Amygdala (tissue), 56 donors: Measurements from ENCODE around the gene NTRK2.
"Not testable (repeated sequence)": the region's sequence is repeated elsewhere in the genome, so short reads cannot be mapped to it uniquely, and the experiment has no call there.

Source experiments
- DNase-seq, 56 donors: peaks; one replicate each; lab custom pipeline; 2025; lab: John Stamatoyannopoulos, UW

The NTRK2 gene

DNA sequence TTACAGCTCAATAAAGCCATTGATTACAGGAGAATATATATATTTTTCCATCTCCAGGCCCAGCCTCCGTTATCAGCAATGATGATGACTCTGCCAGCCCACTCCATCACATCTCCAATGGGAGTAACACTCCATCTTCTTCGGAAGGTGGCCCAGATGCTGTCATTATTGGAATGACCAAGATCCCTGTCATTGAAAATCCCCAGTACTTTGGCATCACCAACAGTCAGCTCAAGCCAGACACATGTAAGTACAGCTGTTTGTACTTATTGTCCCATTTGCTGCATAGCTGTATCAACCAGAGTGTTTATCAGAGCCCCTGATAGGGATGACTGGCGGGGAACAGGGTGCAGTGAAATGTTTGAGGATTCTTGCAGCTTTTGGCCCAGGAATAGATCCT is 197.7 kb downstream of the NTRK2 start:
- DNase-seq: no peak

- no peak for DNase-seq
Measured at GRCh38 chr9:84869091-84869490, 199.6 kb downstream of the NTRK2 start.

GRCh38 chr9:84871983-84872382 is 202.5 kb downstream of the NTRK2 start:
- no peak for DNase-seq

- DNase-seq: no peak
Measured at GRCh38 chr9:84874022-84874421, 204.5 kb downstream of the NTRK2 start.

GRCh38 chr9:84874596-84874995 is 205.1 kb downstream of the NTRK2 start:
- DNase-seq: no peak

DNA sequence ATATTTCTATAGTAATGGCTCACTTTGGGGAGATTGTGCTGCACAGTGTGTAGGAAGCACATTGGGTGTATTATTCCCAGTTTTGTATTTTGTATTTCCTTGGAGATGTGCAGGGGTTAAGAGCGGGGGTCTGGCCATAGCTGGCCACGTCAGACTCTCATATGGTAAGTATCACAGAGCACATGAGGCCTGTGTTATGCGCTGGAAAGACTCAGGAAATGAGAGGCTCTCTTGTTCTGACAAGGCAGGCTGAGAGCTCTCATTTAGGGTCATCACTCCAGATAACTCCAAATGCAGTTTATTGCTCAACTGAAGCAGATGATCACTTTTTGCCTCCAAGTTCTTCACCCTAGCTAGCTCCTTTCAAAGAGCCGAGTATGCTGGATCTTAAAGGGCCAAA is 205.7 kb downstream of the NTRK2 start:
- DNase-seq: no peak

DNA sequence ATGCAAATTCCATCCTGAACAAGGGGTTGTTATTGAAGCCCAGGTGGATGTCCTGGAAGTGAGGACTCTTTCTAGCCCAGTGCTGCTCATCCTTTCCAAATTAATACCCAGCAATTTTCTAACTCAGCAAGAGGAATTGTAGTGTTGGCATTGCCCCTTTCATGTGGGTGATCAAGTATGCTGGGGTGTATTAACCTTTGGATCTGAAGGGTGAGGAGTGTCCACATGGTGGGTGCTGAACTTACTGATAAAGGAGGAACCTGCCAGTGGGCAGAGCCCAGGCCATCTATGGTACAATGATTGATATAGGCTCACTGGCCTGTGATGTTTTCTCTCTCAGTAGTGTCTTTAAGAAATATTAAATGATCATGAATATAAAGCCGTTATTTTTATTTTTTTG is 210.1 kb downstream of the NTRK2 start:
- no peak for DNase-seq

DNA sequence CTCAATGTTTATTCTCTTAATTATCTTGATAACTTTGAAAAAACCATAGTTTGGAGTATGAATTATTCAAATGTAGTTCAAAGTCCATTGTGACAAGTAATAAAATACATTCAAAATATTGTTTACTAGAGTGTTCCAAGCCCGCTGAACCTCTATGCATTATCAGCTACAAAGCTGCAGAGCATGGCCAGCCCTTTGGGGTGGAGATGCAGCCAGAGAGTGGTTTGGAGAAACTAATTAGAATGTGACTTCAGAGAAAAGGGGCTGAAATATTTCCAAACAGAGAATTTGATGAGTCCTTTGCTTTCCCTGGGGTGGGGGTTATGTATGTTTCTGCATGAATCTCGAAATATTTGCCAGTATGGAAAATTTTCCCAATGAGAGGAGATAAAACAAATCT is 211.3 kb downstream of the NTRK2 start:
- DNase-seq: no peak

DNA sequence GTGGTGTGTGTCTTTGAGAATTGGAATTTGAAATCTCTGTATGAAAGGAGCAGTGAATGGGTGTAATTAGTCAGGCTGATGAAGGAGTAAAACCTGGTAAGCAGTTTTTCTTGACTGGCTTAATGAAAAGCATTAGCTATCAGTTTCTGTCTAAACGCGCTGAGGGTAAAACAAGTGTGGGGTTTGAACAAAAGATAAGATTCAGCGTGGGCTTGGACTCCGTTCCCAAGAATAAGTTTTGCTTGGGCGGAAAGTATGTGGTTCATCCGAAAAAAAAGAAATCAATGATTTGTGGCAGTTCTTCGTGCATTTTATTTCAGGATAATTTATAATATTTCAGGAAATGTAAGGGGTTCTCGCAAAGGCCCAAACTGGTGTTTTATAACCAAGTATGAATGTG is 217.3 kb downstream of the NTRK2 start:
- DNase-seq: no peak

DNA sequence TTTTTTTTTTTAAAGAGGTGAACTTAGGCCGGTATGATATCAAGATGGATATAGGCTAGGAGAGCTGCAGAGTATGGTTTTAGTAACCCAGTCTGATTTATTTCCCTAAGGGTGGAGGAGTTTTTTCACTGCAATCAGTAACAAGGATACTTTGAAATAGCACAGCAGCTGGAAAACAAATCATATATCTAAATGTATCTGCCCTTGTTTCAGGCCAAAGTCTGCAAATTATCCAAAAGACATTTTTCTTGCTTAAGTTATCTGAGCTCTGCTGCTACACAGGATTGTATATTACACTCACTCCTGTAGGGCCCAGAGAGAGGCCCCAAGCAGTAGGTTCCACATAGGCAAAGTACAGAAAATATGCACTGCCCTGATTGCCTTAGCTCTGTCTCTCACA is 222.4 kb downstream of the NTRK2 start:
- DNase-seq: no peak

DNA sequence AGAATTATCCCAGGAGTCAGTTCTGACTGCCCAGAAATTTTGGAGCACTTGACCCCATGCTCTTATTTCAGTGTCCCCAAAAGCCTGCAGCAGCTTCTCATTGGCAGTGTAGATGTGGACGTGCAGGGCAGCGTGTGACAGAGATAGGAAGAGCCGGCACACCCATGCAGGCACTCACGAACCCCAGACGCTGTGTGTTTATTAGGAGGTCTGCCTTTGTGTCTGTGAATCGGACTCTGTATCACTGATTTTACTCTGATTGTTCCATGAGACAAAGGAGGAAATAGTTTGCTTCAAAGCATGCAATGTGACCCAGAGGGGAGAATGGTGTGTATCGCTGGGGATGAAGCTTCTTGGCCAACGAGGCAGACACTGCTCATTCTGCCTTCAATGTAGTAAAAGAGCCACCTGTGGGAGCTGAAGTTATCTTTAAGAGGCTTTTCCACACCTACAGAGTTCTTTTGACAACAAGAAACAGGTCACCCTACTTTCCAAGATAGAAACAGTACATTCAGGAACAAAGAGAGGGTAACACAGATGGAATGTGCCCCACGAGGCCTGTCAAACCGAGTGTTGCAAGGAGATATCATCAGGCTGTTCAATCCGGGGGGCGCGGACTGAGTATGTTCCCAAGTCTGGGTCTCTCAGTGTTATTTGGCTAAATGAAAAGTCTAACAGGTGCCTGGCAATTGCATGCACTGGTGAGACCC is 224.0 kb downstream of the NTRK2 start:
- DNase-seq: no peak

DNA sequence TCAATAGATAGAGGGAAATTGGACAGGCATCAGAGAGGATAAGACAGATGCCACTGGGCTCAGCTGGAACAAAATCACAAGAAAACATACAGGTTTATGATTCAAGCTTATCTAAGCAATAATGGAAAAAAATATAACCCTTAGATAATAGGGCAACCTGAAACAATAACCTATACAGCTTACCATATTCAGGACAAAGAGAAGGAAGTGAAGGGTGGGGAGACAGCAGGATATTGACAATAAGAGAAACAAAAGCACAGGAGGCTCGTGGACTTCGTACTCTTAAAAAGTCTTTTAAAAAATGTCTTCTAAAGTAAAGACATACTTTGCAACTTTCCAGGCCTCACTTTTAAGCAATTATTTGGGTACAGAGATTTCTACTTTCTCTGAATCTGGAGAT is 225.3 kb downstream of the NTRK2 start:
- DNase-seq: no peak

DNA sequence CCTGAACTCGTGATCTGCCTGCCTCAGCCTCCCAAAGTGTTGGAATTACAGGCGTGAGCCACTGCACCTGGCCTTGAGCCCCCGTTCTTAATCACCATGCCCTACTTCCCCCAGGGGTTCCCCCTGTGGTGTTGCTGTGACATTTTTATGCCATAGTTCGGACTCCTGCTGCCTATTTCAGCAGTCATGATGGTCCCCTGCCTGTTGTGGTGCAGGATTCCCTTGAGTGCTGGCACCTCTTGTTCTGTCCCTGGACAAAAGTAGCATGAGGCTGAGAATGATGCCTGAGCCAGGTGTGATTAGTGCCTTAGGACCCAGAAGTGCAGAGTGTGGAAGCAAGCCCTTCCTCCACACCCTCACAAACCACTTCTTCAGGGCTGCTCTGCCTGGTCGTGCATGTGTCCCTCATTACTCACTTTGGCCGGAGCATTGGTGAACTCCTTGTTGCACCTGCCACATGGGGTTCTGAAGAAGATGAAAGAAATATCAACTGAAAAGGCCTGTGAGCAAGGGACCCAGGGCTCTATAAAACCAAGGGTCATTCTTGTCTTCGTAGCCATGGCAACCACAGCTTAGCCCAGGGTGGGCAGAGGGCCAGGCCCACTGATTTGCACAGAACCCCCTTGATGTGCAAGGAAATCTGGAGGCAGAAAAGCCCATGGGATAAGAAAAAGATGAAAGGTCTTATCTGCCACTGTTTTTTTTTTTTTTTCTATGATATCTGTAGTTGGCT is 228.0 kb downstream of the NTRK2 start:
- DNase-seq: peak in 8 of 56 donors; percentile 5 to 31 (median 17)

- no peak for DNase-seq
Measured at GRCh38 chr9:84898188-84898587, 228.7 kb downstream of the NTRK2 start.

- not testable (repeated sequence) for DNase-seq
Measured at GRCh38 chr9:84898618-84899017, 229.1 kb downstream of the NTRK2 start.

DNA sequence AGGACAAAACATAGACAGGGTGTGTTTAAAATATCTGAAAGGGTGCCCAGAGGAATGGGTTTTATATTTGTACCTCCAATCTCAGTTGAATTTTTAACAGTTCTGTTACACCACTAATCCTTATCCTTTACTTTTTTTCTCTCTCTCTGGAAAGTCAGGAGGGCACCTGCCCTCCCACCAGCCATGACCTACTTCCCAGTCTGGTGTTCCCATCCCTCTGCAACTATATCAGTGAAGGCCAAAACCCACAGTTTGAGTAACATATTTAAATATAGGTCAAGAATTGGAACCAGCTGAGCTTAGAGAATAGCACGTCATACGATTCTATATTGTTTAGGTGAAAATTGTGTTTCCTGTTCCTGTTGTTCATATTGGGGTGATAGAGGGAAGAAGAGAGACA is 229.8 kb downstream of the NTRK2 start:
- no peak for DNase-seq

GRCh38 chr9:84900421-84900820 is 230.9 kb downstream of the NTRK2 start:
- DNase-seq: no peak

DNA sequence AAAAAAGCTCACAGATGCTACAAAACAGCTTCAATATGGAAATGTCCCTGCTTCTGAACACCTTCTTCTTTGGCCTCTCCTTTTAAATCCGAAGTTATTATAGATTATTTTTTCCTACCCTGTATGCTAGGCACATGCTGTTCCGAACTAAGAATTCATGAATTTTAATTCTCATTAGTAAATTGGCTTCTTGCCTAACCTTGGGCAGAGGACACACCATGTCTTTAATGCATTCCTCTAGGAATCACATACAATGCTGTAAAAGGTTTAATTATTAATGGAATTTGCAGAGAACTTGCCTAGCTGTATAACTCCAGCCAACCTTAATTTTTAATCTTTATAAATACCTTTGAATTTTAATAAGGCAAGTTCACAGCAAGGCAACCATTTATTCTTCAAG is 234.4 kb downstream of the NTRK2 start:
- no peak for DNase-seq

DNA sequence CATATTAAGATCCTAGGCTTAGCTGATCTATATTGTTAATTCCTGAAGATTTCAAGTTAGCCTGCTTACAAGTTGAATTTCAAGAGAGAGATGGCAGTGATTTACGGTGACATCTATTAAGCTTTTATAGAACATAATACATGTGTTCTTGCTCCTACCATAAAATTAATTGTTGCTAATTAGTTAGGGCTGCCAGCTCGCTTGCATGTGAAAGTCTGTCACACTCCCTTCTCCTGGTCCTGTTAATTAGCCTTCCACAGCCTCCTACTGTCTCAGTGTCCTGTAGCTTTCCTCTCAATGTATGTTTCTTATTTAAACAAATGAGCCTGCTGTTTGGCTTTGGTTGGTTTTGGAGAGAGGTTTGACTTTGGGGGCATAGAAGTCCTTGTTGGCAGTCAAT is 247.2 kb downstream of the NTRK2 start:
- no peak for DNase-seq

DNA sequence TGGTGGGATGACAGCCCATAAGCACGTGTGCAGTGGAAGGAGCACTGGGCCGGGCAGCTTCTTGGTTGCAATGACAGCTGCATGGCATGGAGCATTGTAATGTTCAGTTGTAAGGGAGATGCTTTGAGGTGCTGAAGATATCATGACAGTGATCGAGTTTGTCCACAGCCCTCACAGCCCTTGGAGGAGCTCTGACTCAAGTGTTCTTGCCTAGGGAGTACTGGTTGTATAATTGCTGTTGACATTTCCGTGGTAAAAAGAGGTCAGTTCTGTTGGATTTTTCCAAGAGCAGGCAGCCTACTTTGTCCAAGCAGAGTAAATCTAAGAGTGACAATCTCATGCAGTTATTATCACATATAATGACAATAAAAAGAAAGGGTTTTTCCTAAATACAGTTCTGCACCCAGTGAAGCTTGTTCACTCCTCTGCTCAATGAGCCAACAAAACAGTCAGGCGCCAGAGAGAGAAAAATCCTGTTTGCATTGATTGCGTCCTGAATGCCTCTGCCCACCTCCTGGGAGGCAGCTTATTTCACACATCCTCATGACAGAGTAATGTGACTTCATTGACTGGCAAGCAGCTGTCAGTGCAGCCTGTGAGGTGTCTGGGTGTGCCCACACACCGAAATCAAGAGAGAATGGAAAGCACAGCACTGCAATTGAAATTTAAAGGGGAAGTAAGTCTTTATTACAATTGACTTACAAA is 248.0 kb downstream of the NTRK2 start:
- DNase-seq: peak in 21 of 56 donors; percentile 10 to 74 (median 39)

GRCh38 chr9:84919440-84919839 is 249.9 kb downstream of the NTRK2 start:
- DNase-seq: no peak

DNA sequence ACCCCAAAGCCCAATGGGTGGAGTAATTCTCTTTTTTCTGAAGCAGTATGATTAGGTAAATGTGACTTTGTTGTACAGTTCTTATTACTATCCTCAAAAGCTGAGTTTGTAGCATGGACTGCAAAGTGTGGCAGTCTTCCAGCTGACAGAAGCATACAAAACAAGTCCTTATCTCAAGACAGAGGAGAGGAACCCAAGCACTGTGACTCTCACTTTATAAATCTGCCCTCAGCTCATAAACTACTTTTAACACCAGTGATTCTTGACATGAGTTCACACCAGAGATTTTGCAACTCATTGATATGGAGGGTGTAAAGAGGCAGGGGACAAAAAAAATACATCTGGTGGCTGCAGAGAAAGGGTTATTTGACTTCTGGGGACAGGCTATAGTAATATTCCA is 251.6 kb downstream of the NTRK2 start:
- no peak for DNase-seq
